Kidney (tissue), 14 donors: Measurements from ENCODE around the gene EIF4E. TPM values are rescaled to one million over a fixed set of nuclear protein-coding genes. Genes with fewer than 3 reads are reported as not detected.
"Not testable (repeated sequence)": the region's sequence is repeated elsewhere in the genome, so short reads cannot be mapped to it uniquely, and the experiment has no call there.

Source experiments
- DNase-seq, 5 donors: peaks; one replicate each; pipeline ENCODE4 v3.0.0-alpha.2; 2013 to 2020
- FAIRE-seq: peaks from 2 replicates; lab custom pipeline; 2012; peaks lifted over from hg19 to GRCh38; lab: Jason Lieb, UNC
- H3K27ac ChIP-seq, 2 donors: one replicate each; pipeline ENCODE4 v1.7.0; 2013; ENCODE audit warnings: low read depth in 2 of 2, low read length in 2 of 2, inconsistent platforms in 1 of 2
- H3K27me3 ChIP-seq: one replicate; pipeline ENCODE4 v1.7.1; 2013; ENCODE audit warnings: low read length, inconsistent platforms; ENCODE audit not compliant: control insufficient read depth, insufficient read depth
- H3K36me3 ChIP-seq, 3 donors: one replicate each; pipeline versions ENCODE4 v1.7.0 to v1.7.1; 2013; ENCODE audit warnings: low read length in 3 of 3, control low read depth in 1 of 3, inconsistent platforms in 1 of 3; ENCODE audit not compliant: insufficient read depth in 3 of 3, control insufficient read depth in 2 of 3
- H3K4me1 ChIP-seq, 3 donors: one replicate each; pipeline versions ENCODE4 v1.7.0 to v1.7.1; 2013; ENCODE audit warnings: low read length in 3 of 3, inconsistent platforms in 1 of 3, low read depth in 1 of 3; ENCODE audit not compliant: control insufficient read depth in 2 of 3, insufficient read depth in 2 of 3
- H3K4me3 ChIP-seq, 3 donors: one replicate each; pipeline versions ENCODE4 v1.7.0 to v1.8.1; 2013; ENCODE audit warnings: low read length in 3 of 3, control low read depth in 1 of 3, inconsistent platforms in 1 of 3
- H3K9ac ChIP-seq, 3 donors: one replicate each; pipeline versions ENCODE4 v1.7.0 to v1.7.1; 2013; ENCODE audit warnings: low read length in 3 of 3, control low read depth in 1 of 3, inconsistent platforms in 1 of 3
- H3K9me3 ChIP-seq, 3 donors: one replicate each; pipeline versions ENCODE4 v1.7.0 to v1.7.1; 2013; ENCODE audit warnings: low read length in 3 of 3, control low read depth in 1 of 3, inconsistent platforms in 1 of 3; ENCODE audit not compliant: control insufficient read depth in 2 of 3, insufficient read depth in 1 of 3
- CTCF ChIP-seq: IDR thresholded peaks from 3 replicates; pipeline ENCODE4 v1.5.1; 2012; ENCODE audit warnings: mild to moderate bottlenecking, moderate library complexity, borderline replicate concordance; ENCODE audit not compliant: insufficient read depth; ENCODE audit errors: extremely low read depth
- intact Hi-C: fragments of 100-400 bp; cut with DNase I; formaldehyde crosslinking; loops from one replicate; pipeline ENCODE4 v1.11.1; 2022
- polyA plus RNA-seq: library from polyadenylated mRNA; stranded (reverse); fragments of 350-450 nt; fragmentation: Illumina TruSeq; extraction: RNeasy Lipid Tissue Mini Kit (QIAGEN cat#74804); gene quantifications from one replicate; pipeline ENCODE4 v1.2.3, GENCODE V29; 2014; ENCODE audit warnings: low read depth, low replicate concordance; ENCODE audit not compliant: insufficient read depth
- total RNA-seq: library from RNA; stranded (reverse); fragmentation: NEBNext Ultra II Directional; extraction: Animal tissue kit (Norgen Biotek cat#: 25700); gene quantifications from one replicate; pipeline ENCODE4 v1.2.1, GENCODE V29; 2021
- donor health status: control.
- donor health status: control.
- donor health status: control.
- donor health status: control.
- donor health status: control.
- donor health status: DM: yes; HTN: yes; CAD: no.
- donor health status: Normal renal cell carcinoma (clear cell type).

The EIF4E gene
- total and polyA plus RNA-seq, 2 donors from 2014 or later: 52.3 to 63.2 TPM

- no peak for FAIRE-seq
- peaks cover 0 to 8% (median 0%) of the 10 kb centered on the region in 3 donors for H3K9me3 ChIP-seq
- H3K27me3 ChIP-seq: no peaks in the 10 kb centered on the region
- H3K9ac ChIP-seq: no peak overlapping the region
- DNase-seq: no peak
- H3K4me3 ChIP-seq: no peak overlapping the region
- no peaks in the 10 kb centered on the region for H3K36me3 ChIP-seq
- H3K4me1 ChIP-seq: no peaks in the 10 kb centered on the region
- no peak overlapping the region for H3K27ac ChIP-seq
- intact Hi-C loops: no loop called here
- no peak for TF ChIP-seq CTCF
Observed at GRCh38 chr4:98848448-98848847, 80.5 kb downstream of the EIF4E start.

- FAIRE-seq: no peak
- Histone ChIP-seq H3K27ac (no peak overlapping the region), H3K9me3 (peaks cover 0 to 8% (median 0%) of the 10 kb centered on the region in 3 donors), H3K36me3 (no peaks in the 10 kb centered on the region), H3K4me1 (no peaks in the 10 kb centered on the region), H3K4me3 (no peak overlapping the region), H3K27me3 (no peaks in the 10 kb centered on the region), H3K9ac (no peak overlapping the region)
- no peak for TF ChIP-seq CTCF
- DNase-seq: no peak
- intact Hi-C loops: no loop called here
Observed at GRCh38 chr4:98845960-98846359, 83.0 kb downstream of the EIF4E start.

GRCh38 chr4:98842917-98843316 lies 86.0 kb downstream of the EIF4E start:
- H3K4me3 ChIP-seq, H3K27ac ChIP-seq, H3K36me3 ChIP-seq, DNase-seq, FAIRE-seq, H3K9me3 ChIP-seq, H3K9ac ChIP-seq, H3K4me1 ChIP-seq, intact Hi-C loops, H3K27me3 ChIP-seq: not testable (repeated sequence)

DNA sequence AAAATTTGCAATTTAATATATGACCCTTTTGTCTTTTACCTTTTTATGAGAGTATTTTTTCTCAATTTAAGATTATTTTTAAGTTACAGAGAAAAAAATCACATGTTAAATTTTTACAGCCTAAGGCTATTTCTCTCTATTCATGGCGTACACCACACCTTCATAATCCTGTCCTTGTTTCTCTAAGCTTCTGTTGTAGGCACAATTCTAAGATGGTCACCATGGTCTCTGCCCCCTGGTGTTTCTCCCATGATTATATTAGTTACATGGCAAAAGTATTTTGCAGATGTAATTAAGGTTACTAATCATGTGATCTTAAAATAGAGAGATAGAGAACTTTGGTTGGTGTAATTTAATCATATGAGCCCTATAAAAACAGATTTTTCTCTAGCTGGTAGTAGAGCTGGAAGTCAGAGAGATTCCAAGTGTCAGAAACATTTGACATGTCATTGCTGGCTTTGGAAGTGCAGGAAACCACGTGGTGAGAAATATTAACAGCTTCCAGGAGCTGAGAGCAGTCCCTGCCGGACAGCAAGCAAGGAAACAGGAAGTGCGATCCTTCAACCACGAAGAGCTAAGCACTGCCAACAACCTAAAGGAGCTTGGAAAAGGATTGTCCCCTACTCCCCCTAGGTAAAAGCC lies 89.8 kb downstream of the EIF4E start:
- H3K27ac ChIP-seq: no peak overlapping the region
- H3K36me3 ChIP-seq: no peaks in the 10 kb centered on the region
- peak in 2 of 5 donors; percentile 23 to 27 for DNase-seq
- H3K9me3 ChIP-seq: no peaks in the 10 kb centered on the region
- no peaks in the 10 kb centered on the region for H3K27me3 ChIP-seq
- no peaks in the 10 kb centered on the region for H3K4me1 ChIP-seq
- no peak overlapping the region for H3K9ac ChIP-seq
- no peak for TF ChIP-seq CTCF
- H3K4me3 ChIP-seq: no peak overlapping the region
- intact Hi-C loops: no loop called here
- FAIRE-seq: no peak
